ENCODE results near the gene ERG. TPM values are rescaled to one million over a fixed set of nuclear protein-coding genes. Genes with fewer than 3 reads are reported as not detected.

The ERG gene
- total RNA-seq, 2 donors from 2014 or later = 2.5 to 6.7 TPM

- Histone ChIP-seq H3K36me3 (no peaks in the 10 kb centered on the region), H3K4me1 (no peaks in the 10 kb centered on the region), H3K4me3 (no peak overlapping the region), H3K27ac (no peak overlapping the region), H3K9me3 (no peaks in the 10 kb centered on the region), H3K9ac (ENCODE audit: low read depth in 2 of 2, low read length in 2 of 2) (no peak overlapping the region), H3K27me3 (no peaks in the 10 kb centered on the region)
- no peak for DNase-seq
- intact Hi-C loops (cut with DNase I) = loop anchor here (5.0 to 10.0 kb wide), 3 partner anchors 197 to 677 kb away; no protein-coding TSS in a partner anchor
- TF ChIP-seq, protein P1, sequence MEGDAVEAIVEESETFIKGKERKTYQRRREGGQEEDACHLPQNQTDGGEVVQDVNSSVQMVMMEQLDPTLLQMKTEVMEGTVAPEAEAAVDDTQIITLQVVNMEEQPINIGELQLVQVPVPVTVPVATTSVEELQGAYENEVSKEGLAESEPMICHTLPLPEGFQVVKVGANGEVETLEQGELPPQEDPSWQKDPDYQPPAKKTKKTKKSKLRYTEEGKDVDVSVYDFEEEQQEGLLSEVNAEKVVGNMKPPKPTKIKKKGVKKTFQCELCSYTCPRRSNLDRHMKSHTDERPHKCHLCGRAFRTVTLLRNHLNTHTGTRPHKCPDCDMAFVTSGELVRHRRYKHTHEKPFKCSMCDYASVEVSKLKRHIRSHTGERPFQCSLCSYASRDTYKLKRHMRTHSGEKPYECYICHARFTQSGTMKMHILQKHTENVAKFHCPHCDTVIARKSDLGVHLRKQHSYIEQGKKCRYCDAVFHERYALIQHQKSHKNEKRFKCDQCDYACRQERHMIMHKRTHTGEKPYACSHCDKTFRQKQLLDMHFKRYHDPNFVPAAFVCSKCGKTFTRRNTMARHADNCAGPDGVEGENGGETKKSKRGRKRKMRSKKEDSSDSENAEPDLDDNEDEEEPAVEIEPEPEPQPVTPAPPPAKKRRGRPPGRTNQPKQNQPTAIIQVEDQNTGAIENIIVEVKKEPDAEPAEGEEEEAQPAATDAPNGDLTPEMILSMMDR (IDR thresholded peaks at IDR 0.05) = no peak
Measured at GRCh38 chr21:38354746-38355145, 143.5 kb downstream of the ERG start.

- intact Hi-C loops (cut with DNase I) = loop anchor here (5.0 to 10.0 kb wide), 2 partner anchors 639 to 677 kb away; no protein-coding TSS in a partner anchor
- Histone ChIP-seq H3K27ac (no peak overlapping the region), H3K4me1 (no peaks in the 10 kb centered on the region)
Measured at GRCh38 chr21:38354231-38354630, 144.0 kb downstream of the ERG start.

DNA sequence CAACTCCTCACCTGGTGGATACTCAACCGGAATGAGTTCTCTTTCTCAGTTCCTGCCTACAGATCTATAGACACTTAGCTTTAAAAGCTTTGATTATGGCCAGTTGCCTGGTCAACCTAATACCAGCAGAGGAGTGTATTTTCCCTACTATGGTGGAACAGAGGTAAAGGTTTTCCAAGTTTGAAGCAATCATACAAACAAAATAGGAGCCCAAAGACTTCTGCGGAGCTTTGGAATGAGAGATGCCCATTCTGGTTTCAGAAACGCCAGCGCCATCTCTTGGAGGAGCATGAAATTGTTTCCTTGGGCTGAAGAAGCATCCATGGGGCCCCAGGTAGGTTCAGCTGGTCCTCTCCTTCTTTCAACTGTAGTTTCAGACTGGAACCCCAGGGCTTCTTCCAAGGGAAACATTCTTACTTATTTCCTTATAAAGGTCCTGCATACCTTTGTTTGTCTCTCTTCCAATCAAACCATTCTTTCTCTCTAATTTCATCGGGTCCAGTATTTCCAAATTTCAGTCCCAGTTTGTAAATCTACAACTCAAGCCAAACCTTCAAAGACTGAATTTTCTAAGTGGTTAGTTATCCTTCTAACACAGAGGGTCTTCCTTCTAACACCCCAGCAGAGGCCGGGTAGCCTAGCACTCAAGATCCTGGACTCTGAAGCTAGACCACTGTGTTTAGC, 145.6 kb downstream of the ERG start:
- TF ChIP-seq, protein P1 (IDR thresholded peaks at IDR 0.05) = peak; percentile 67
- Histone ChIP-seq H3K27me3 (no peaks in the 10 kb centered on the region), H3K4me3 (no peak overlapping the region), H3K9me3 (no peaks in the 10 kb centered on the region), H3K36me3 (no peaks in the 10 kb centered on the region), H3K27ac (no peak overlapping the region), H3K4me1 (no peaks in the 10 kb centered on the region), H3K9ac (ENCODE audit: low read depth in 2 of 2, low read length in 2 of 2) (no peak overlapping the region)
- peak; percentile 59 for DNase-seq
- intact Hi-C loops (cut with DNase I) = loop anchor here (1.0 to 10.0 kb wide), 3 partner anchors 133 to 675 kb away; no protein-coding TSS in a partner anchor

More at GRCh38 chr21:38354231-38354630, 144.0 kb downstream of the ERG start:
- H3K36me3 ChIP-seq = no peaks in the 10 kb centered on the region
- H3K4me3 ChIP-seq = no peak overlapping the region
- H3K9me3 ChIP-seq = no peaks in the 10 kb centered on the region
- TF ChIP-seq, protein P1 (IDR thresholded peaks at IDR 0.05) = no peak
- H3K9ac ChIP-seq (ENCODE audit: low read depth in 2 of 2, low read length in 2 of 2) = no peak overlapping the region
- DNase-seq = no peak
- no peaks in the 10 kb centered on the region for H3K27me3 ChIP-seq

GRCh38 chr21:38351961-38352521, 146.2 kb downstream of the ERG start:
- Histone ChIP-seq H3K4me3 (no peak overlapping the region), H3K27ac (no peak overlapping the region), H3K27me3 (no peaks in the 10 kb centered on the region), H3K9ac (ENCODE audit: low read depth in 2 of 2, low read length in 2 of 2) (no peak overlapping the region), H3K36me3 (no peaks in the 10 kb centered on the region), H3K9me3 (no peaks in the 10 kb centered on the region), H3K4me1 (no peaks in the 10 kb centered on the region)
- TF ChIP-seq, protein P1 (IDR thresholded peaks at IDR 0.05) = no peak
- DNase-seq = no peak
- intact Hi-C loops (cut with DNase I) = loop anchor here (1.0 to 10.0 kb wide), 3 partner anchors 133 to 675 kb away; no protein-coding TSS in a partner anchor

- TF ChIP-seq, protein P1 (IDR thresholded peaks at IDR 0.05) = no peak
- Histone ChIP-seq H3K27me3 (no peaks in the 10 kb centered on the region), H3K9ac (ENCODE audit: low read depth in 2 of 2, low read length in 2 of 2) (no peak overlapping the region), H3K9me3 (no peaks in the 10 kb centered on the region), H3K4me3 (no peak overlapping the region), H3K27ac (no peak overlapping the region), H3K4me1 (no peaks in the 10 kb centered on the region), H3K36me3 (no peaks in the 10 kb centered on the region)
- intact Hi-C loops (cut with DNase I) = loop anchor here (5.0 to 10.0 kb wide), 2 partner anchors 637 to 674 kb away; no protein-coding TSS in a partner anchor
- DNase-seq = no peak
Measured at GRCh38 chr21:38351176-38351959, 146.9 kb downstream of the ERG start.

All from colonic mucosa (tissue), 4 donors.